GM23338 (cell line): ENCODE measurements around the gene CELSR1. TPM values are rescaled to one million over a fixed set of nuclear protein-coding genes. Genes with fewer than 3 reads are reported as not detected.

ENCODE experiments used
- ATAC-seq: fragments of 200-7000 bp; cut with Tn5 transposase; 3 replicates; pipeline ENCODE4 v1.9.1; 2020
- DNase-seq: peaks from one replicate; pipeline ENCODE4 v3.0.0-alpha.2; 2015; ENCODE audit warnings: low spot score
- H2AFZ ChIP-seq: fragments of 200-600 bp; sonication (generic); 2 replicates; pipeline ENCODE4 v1.8.0; 2016; ENCODE audit warnings: antibody characterized with exemption, mild to moderate bottlenecking, moderate library complexity
- H3F3A ChIP-seq: fragments of 200-600 bp; sonication (generic); replicated peaks from 2 replicates; pipeline ENCODE4 v1.8.0; 2017; ENCODE audit warnings: antibody characterized with exemption, mixed run types, low read depth
- H3K27ac ChIP-seq: fragments of 200-600 bp; sonication (generic); 2 replicates; pipeline ENCODE4 v1.6.1; 2016; ENCODE audit warnings: low read depth
- H3K27me3 ChIP-seq: fragments of 200-600 bp; sonication (generic); 2 replicates; pipeline ENCODE4 v1.8.0; 2016; ENCODE audit warnings: mild to moderate bottlenecking, mixed run types, moderate library complexity; ENCODE audit not compliant: insufficient read depth
- H3K36me3 ChIP-seq: fragments of 200-600 bp; sonication (generic); 2 replicates; pipeline ENCODE4 v1.8.0; 2016; ENCODE audit warnings: mild to moderate bottlenecking; ENCODE audit not compliant: insufficient read depth
- H3K4me1 ChIP-seq: fragments of 200-600 bp; sonication (generic); 2 replicates; pipeline ENCODE4 v1.8.0; 2016; ENCODE audit warnings: mild to moderate bottlenecking, moderate library complexity; ENCODE audit not compliant: insufficient read depth
- H3K4me2 ChIP-seq: fragments of 200-600 bp; sonication (generic); 2 replicates; pipeline ENCODE4 v1.7.1; 2017; ENCODE audit warnings: mixed run types
- H3K4me3 ChIP-seq: fragments of 200-600 bp; sonication (generic); 2 replicates; pipeline ENCODE4 v1.6.1; 2016; ENCODE audit warnings: mixed run types
- H3K79me2 ChIP-seq: fragments of 200-600 bp; sonication (generic); replicated peaks from 2 replicates; pipeline ENCODE4 v1.8.0; 2017; ENCODE audit warnings: mild to moderate bottlenecking; ENCODE audit not compliant: insufficient read depth
- H3K9me2 ChIP-seq: fragments of 200-600 bp; sonication (generic); 2 replicates; pipeline ENCODE4 v1.8.0; 2017; ENCODE audit not compliant: insufficient read depth
- H4K20me1 ChIP-seq: fragments of 200-600 bp; sonication (generic); replicated peaks from 2 replicates; pipeline ENCODE4 v1.8.0; 2017; ENCODE audit warnings: mild to moderate bottlenecking; ENCODE audit not compliant: insufficient read depth
- H3K27ac Mint-ChIP-seq: 2 replicates; pipeline ENCODE4 v1.8.0; 2020; ENCODE audit warnings: inconsistent platforms, mild to moderate bottlenecking, moderate library complexity, mixed read lengths
- H3K27me3 Mint-ChIP-seq: 3 replicates; pipeline ENCODE4 v1.8.0; 2022; ENCODE audit warnings: low read depth, mild to moderate bottlenecking, moderate library complexity, mixed read lengths, inconsistent platforms; ENCODE audit not compliant: insufficient read depth, poor library complexity
- H3K36me3 Mint-ChIP-seq: 3 replicates; pipeline ENCODE4 v1.8.0; 2021; ENCODE audit warnings: low read depth, mild to moderate bottlenecking, inconsistent platforms, moderate library complexity, mixed read lengths
- H3K4me1 Mint-ChIP-seq: 3 replicates; pipeline ENCODE4 v1.8.0; 2020; ENCODE audit warnings: mild to moderate bottlenecking, inconsistent platforms, mixed read lengths
- H3K4me3 Mint-ChIP-seq: 3 replicates; pipeline ENCODE4 v1.8.0; 2021; ENCODE audit warnings: moderate library complexity, mild to moderate bottlenecking, inconsistent platforms, mixed read lengths
- H3K9me3 Mint-ChIP-seq: 3 replicates; pipeline ENCODE4 v1.8.0; 2020; ENCODE audit warnings: moderate library complexity, mild to moderate bottlenecking, inconsistent platforms, mixed read lengths
- CREB1 ChIP-seq: fragments of 250-450 bp; sonication (Bioruptor Pico); IDR thresholded peaks from 2 replicates; pipeline ENCODE4 v1.5.0; 2020; ENCODE audit warnings: low read depth, mild to moderate bottlenecking, moderate library complexity
- ETS1 ChIP-seq: IDR thresholded peaks from 2 replicates; pipeline ENCODE4 v1.6.1; 2016; ENCODE audit warnings: antibody characterized with exemption
- EZH2phosphoT487 ChIP-seq: fragments of 200-600 bp; sonication (generic); IDR thresholded peaks from one replicate; pipeline ENCODE4 v1.8.1; 2018; ENCODE audit warnings: antibody characterized with exemption; ENCODE audit not compliant: unreplicated experiment
- JUNB ChIP-seq: IDR thresholded peaks from one replicate; pipeline ENCODE4 v1.6.1; 2016; ENCODE audit warnings: antibody characterized with exemption; ENCODE audit not compliant: unreplicated experiment
- NANOG ChIP-seq: IDR thresholded peaks from 2 replicates; pipeline ENCODE4 v1.6.1; 2016; ENCODE audit warnings: antibody characterized with exemption, borderline replicate concordance
- STAT1 ChIP-seq: IDR thresholded peaks from one replicate; pipeline ENCODE4 v1.6.1; 2016; ENCODE audit warnings: antibody characterized with exemption; ENCODE audit not compliant: unreplicated experiment
- ZNF114 ChIP-seq: fragments of 250-450 bp; sonication (Bioruptor Pico); IDR thresholded peaks from 2 replicates; pipeline ENCODE4 v1.5.0; 2020; ENCODE audit warnings: mild to moderate bottlenecking, moderate library complexity
- ZNF331 ChIP-seq: fragments of 250-450 bp; sonication (Bioruptor Pico); IDR thresholded peaks from 2 replicates; pipeline ENCODE4 v1.5.0; 2020; ENCODE audit warnings: low read depth, mild to moderate bottlenecking, moderate library complexity
- ZNF462 ChIP-seq: fragments of 250-450 bp; sonication (Bioruptor Pico); IDR thresholded peaks from 2 replicates; pipeline ENCODE4 v1.5.0; 2020; ENCODE audit warnings: mild to moderate bottlenecking, moderate library complexity
- polyA plus RNA-seq: library from polyadenylated mRNA; unstranded; fragments of >200 nt; fragmentation: Nextera tagmentation; extraction: Ambion mirVana; gene quantifications from 2 replicates; pipeline ENCODE4 v1.2.1, GENCODE V29; 2016
- total RNA-seq: library from RNA; depleted of rRNA; stranded (reverse); fragments of >200 nt; shearing (Covaris generic); gene quantifications from 2 replicates; pipeline ENCODE4 v1.2.3, GENCODE V29; 2014
- TF ChIP-seq, protein P1 (sequence below): IDR thresholded peaks from one replicate; pipeline ENCODE4 v1.6.1; 2018; ENCODE audit warnings: antibody characterized with exemption; ENCODE audit not compliant: unreplicated experiment

CELSR1 gene
- total and polyA plus RNA-seq, 2 experiments from 2014 or later = 4.8 to 20.4 TPM

- H3K4me3 ChIP-seq = no peak overlapping the region
- no peak for ATAC-seq
- H3K9me2 ChIP-seq = no peaks in the 10 kb centered on the region
- no peak overlapping the region for H3K4me3 Mint-ChIP-seq
- no peaks in the 10 kb centered on the region for H4K20me1 ChIP-seq
- H3K9me3 Mint-ChIP-seq = no peaks in the 10 kb centered on the region
- H3F3A ChIP-seq = no peaks in the 10 kb centered on the region
- no peaks in the 10 kb centered on the region for H3K27me3 ChIP-seq
- DNase-seq = no peak
- no peaks in the 10 kb centered on the region for H3K36me3 ChIP-seq
- peaks cover 4% of the 10 kb centered on the region; the same call in 1 of the 3 replicates for H3K4me1 Mint-ChIP-seq
- no peak overlapping the region for H2AFZ ChIP-seq
- peaks cover 9% of the 10 kb centered on the region for H3K27me3 Mint-ChIP-seq
- H3K4me2 ChIP-seq = no peak overlapping the region
- H3K27ac ChIP-seq = no peak overlapping the region
- no peaks in the 10 kb centered on the region for H3K79me2 ChIP-seq
- no peaks in the 10 kb centered on the region for H3K4me1 ChIP-seq
- H3K36me3 Mint-ChIP-seq = no peaks in the 10 kb centered on the region; the same call in 2 of the 3 replicates
- TF ChIP-seq ZNF331 (no peak), JUNB (no peak), EZH2phosphoT487 (no peak), ZNF114 (CRISPR knock-in tag) (no peak), STAT1 (no peak), NANOG (no peak), ETS1 (no peak), ZNF462 (CRISPR knock-in tag) (no peak), CREB1 (no peak)
- TF ChIP-seq, protein P1, sequence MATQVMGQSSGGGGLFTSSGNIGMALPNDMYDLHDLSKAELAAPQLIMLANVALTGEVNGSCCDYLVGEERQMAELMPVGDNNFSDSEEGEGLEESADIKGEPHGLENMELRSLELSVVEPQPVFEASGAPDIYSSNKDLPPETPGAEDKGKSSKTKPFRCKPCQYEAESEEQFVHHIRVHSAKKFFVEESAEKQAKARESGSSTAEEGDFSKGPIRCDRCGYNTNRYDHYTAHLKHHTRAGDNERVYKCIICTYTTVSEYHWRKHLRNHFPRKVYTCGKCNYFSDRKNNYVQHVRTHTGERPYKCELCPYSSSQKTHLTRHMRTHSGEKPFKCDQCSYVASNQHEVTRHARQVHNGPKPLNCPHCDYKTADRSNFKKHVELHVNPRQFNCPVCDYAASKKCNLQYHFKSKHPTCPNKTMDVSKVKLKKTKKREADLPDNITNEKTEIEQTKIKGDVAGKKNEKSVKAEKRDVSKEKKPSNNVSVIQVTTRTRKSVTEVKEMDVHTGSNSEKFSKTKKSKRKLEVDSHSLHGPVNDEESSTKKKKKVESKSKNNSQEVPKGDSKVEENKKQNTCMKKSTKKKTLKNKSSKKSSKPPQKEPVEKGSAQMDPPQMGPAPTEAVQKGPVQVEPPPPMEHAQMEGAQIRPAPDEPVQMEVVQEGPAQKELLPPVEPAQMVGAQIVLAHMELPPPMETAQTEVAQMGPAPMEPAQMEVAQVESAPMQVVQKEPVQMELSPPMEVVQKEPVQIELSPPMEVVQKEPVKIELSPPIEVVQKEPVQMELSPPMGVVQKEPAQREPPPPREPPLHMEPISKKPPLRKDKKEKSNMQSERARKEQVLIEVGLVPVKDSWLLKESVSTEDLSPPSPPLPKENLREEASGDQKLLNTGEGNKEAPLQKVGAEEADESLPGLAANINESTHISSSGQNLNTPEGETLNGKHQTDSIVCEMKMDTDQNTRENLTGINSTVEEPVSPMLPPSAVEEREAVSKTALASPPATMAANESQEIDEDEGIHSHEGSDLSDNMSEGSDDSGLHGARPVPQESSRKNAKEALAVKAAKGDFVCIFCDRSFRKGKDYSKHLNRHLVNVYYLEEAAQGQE = no peak
- no peak overlapping the region for H3K27ac Mint-ChIP-seq
Observed at GRCh38 chr22:46394622-46395021, 142.8 kb downstream of the CELSR1 start.
